Neuronal stem cell (in vitro differentiated cells): ENCODE results near the gene OSTM1.

ENCODE experiments used
- DNase-seq: peaks from one replicate; pipeline ENCODE4 v3.0.0-alpha.2; 2013; ENCODE audit warnings: low spot score
- H2AFZ ChIP-seq: one replicate; pipeline ENCODE4 v1.6.1; 2013; ENCODE audit warnings: mild to moderate bottlenecking, low read length, inconsistent platforms
- H2AK5ac ChIP-seq: 2 replicates; pipeline ENCODE4 v1.6.1; 2013; ENCODE audit warnings: low read depth, mild to moderate bottlenecking, inconsistent platforms, low read length, moderate library complexity, mixed read lengths
- H2BK120ac ChIP-seq: 2 replicates; pipeline ENCODE4 v1.6.1; 2013; ENCODE audit warnings: low read depth, mild to moderate bottlenecking, inconsistent platforms, low read length, moderate library complexity, mixed read lengths
- H2BK12ac ChIP-seq: one replicate; pipeline ENCODE4 v1.6.1; 2013; ENCODE audit warnings: low read length, inconsistent platforms
- H2BK15ac ChIP-seq: 2 replicates; pipeline ENCODE4 v1.6.1; 2013; ENCODE audit warnings: mild to moderate bottlenecking, low read length, inconsistent platforms, mixed read lengths
- H2BK5ac ChIP-seq: one replicate; pipeline ENCODE4 v1.6.1; 2013; ENCODE audit warnings: inconsistent platforms, mild to moderate bottlenecking, low read length, moderate library complexity
- H3K14ac ChIP-seq: one replicate; pipeline ENCODE4 v1.6.1; 2013; ENCODE audit warnings: low read length, inconsistent platforms
- H3K18ac ChIP-seq: 2 replicates; pipeline ENCODE4 v1.6.1; 2013; ENCODE audit warnings: low read length, inconsistent platforms
- H3K23ac ChIP-seq: 2 replicates; pipeline ENCODE4 v1.6.1; 2013; ENCODE audit warnings: low read depth, mild to moderate bottlenecking, mixed read lengths, low read length, inconsistent platforms; ENCODE audit not compliant: poor library complexity
- H3K27ac ChIP-seq: replicated peaks from 3 replicates; pipeline ENCODE4 v1.5.1; 2013; ENCODE audit warnings: low read length, inconsistent platforms
- H3K27me3 ChIP-seq, 3 experiments: 2 replicates each; pipeline ENCODE4 v1.6.1; 2013; ENCODE audit warnings: low read length in 3 of 3, mild to moderate bottlenecking in 2 of 3, inconsistent platforms in 1 of 3, low read depth in 1 of 3, mixed read lengths in 1 of 3, moderate library complexity in 1 of 3; ENCODE audit not compliant: control insufficient read depth in 3 of 3, insufficient read depth in 3 of 3
- H3K36me3 ChIP-seq, 2 donors: replicated peaks in 1 of 2; 2 replicates each; pipeline ENCODE4 v1.6.1; 2013; ENCODE audit warnings: low read length in 2 of 2; ENCODE audit not compliant: control insufficient read depth in 2 of 2, insufficient read depth in 2 of 2
- H3K4ac ChIP-seq: 2 replicates; pipeline ENCODE4 v1.6.1; 2013; ENCODE audit warnings: inconsistent platforms, mild to moderate bottlenecking, low read length, moderate library complexity
- H3K4me1 ChIP-seq, 2 donors: 1 replicate in 1 of 2; 2 replicates in 1 of 2; pipeline ENCODE4 v1.6.1; 2013; ENCODE audit warnings: low read length in 2 of 2, low read depth in 1 of 2; ENCODE audit not compliant: control insufficient read depth in 2 of 2, insufficient read depth in 1 of 2
- H3K4me2 ChIP-seq: one replicate; pipeline ENCODE4 v1.6.1; 2013; ENCODE audit warnings: mild to moderate bottlenecking, low read length, inconsistent platforms; ENCODE audit not compliant: insufficient read depth, poor library complexity, severe bottlenecking
- H3K4me3 ChIP-seq, 2 donors: 2 replicates each; pipeline ENCODE4 v1.5.1; 2013; ENCODE audit warnings: low read length in 2 of 2, mild to moderate bottlenecking in 2 of 2, inconsistent platforms in 1 of 2, moderate library complexity in 1 of 2
- H3K79me1 ChIP-seq: one replicate; pipeline ENCODE4 v1.6.1; 2013; ENCODE audit warnings: low read depth, mild to moderate bottlenecking, inconsistent platforms, low read length, moderate library complexity
- H3K9ac ChIP-seq: one replicate; pipeline ENCODE4 v1.6.1; 2013; ENCODE audit warnings: mild to moderate bottlenecking, low read depth, low read length, inconsistent platforms; ENCODE audit not compliant: poor library complexity
- H3K9me3 ChIP-seq, 2 donors: replicated peaks in 1 of 2; 2 replicates each; pipeline versions ENCODE3 to v1.6.1; 2013; ENCODE audit warnings: low read length in 2 of 2, mild to moderate bottlenecking in 2 of 2, inconsistent platforms in 1 of 2, low read depth in 1 of 2, mixed read lengths in 1 of 2, moderate library complexity in 1 of 2; ENCODE audit not compliant: control insufficient read depth in 2 of 2, insufficient read depth in 1 of 2
- H4K8ac ChIP-seq: one replicate; pipeline ENCODE4 v1.6.1; 2013; ENCODE audit warnings: low read depth, mild to moderate bottlenecking, inconsistent platforms, low read length, moderate library complexity
- H4K91ac ChIP-seq: one replicate; pipeline ENCODE4 v1.6.1; 2013; ENCODE audit warnings: low read length, low read depth, mild to moderate bottlenecking, inconsistent platforms; ENCODE audit not compliant: poor library complexity
- WGBS, 2 donors: extraction: QIAGEN DNeasy Blood & Tissue Kit; methylation state at CpG; one replicate each; pipeline ENCODE4 v1.1.7; 2013; ENCODE audit warnings: missing lambda C conversion rate in 2 of 2, mixed read lengths in 1 of 2; ENCODE audit not compliant: insufficient read length in 2 of 2, insufficient replicate concordance in 1 of 2; ENCODE audit errors: extremely low coverage in 2 of 2; 5-methylcytosine and 5-hydroxymethylcytosine counted together

The OSTM1 gene

DNA sequence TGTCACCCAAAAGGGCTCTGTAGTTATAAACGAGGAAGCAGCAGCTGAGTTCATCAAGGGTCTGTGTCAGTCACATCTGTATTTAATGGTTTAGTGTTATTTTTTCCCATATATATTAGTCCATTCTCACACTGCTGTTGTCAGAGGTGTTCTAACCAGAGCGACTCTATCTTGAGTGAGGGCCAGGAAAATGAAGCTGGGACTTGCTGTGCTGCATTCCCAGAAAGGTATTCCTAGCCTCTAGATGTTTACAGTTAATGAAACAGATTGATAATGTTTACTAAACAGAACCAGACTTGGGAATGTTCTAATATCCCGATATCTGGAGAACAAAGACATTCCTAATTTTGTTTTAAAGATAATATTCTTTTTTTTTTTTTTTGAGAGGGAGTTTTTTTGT is 68.6 kb downstream of the OSTM1 start:
- no peaks in the 10 kb centered on the region for H3K36me3 ChIP-seq
- H2AFZ ChIP-seq, result no peak overlapping the region
- no peak overlapping the region for H3K27ac ChIP-seq
- H3K4me3 ChIP-seq, result no peak overlapping the region
- H2BK15ac ChIP-seq, result no peak overlapping the region
- H2BK120ac ChIP-seq, result no peak overlapping the region
- no peaks in the 10 kb centered on the region for H3K79me1 ChIP-seq
- no CpG with 5 or more reads among the region's 3 CpGs for whole genome bisulfite sequencing, 2 donors
- H4K8ac ChIP-seq, result no peak overlapping the region
- peaks cover 0 to 1% of the 10 kb centered on the region in 2 donors for H3K9me3 ChIP-seq
- H3K18ac ChIP-seq, result no peak overlapping the region
- no peak overlapping the region for H3K4me2 ChIP-seq
- no peak overlapping the region for H3K14ac ChIP-seq
- H3K9ac ChIP-seq, result no peak overlapping the region
- no peaks in the 10 kb centered on the region for H3K27me3 ChIP-seq
- H2AK5ac ChIP-seq, result no peak overlapping the region
- no peak overlapping the region for H2BK12ac ChIP-seq
- H3K4me1 ChIP-seq, result peaks cover 5% of the 10 kb centered on the region in 2 donors
- no peak overlapping the region for H4K91ac ChIP-seq
- H2BK5ac ChIP-seq, result no peak overlapping the region
- DNase-seq, result no peak
- no peak overlapping the region for H3K4ac ChIP-seq
- H3K23ac ChIP-seq, result no peak overlapping the region

DNA sequence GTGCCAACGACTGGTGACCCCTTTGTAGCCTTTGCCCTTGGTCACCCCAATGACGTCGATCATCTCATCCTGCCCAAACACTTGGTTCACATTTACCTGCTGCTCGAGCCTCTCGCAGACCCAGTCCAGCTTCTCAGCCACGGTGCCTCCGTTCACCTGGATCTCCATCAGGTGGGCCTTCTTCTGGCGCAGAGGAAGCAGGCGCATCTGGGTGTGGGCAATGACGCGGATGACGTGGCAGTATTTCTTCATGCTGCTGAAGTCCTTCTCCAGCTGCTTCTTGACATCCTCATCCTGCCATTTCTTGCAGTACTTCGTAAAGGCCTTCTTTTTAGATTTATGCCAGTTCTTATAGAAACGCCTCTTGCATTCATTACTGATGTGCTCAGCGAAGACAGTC is 69.7 kb downstream of the OSTM1 start:
- Histone ChIP-seq H3K9ac (no peak overlapping the region), H4K91ac (no peak overlapping the region), H4K8ac (no peak overlapping the region), H2BK120ac (no peak overlapping the region), H3K27me3 (no peaks in the 10 kb centered on the region), H3K23ac (no peak overlapping the region), H3K4ac (no peak overlapping the region), H3K18ac (no peak overlapping the region), H3K79me1 (no peaks in the 10 kb centered on the region), H3K4me3 (no peak overlapping the region), H2BK15ac (no peak overlapping the region), H2AK5ac (no peak overlapping the region), H2AFZ (no peak overlapping the region), H3K4me2 (no peak overlapping the region), H3K9me3 (peaks cover 0 to 1% of the 10 kb centered on the region in 2 donors), H3K4me1 (peaks cover 5% of the 10 kb centered on the region in 2 donors), H2BK5ac (no peak overlapping the region), H3K36me3 (no peaks in the 10 kb centered on the region), H2BK12ac (no peak overlapping the region), H3K14ac (no peak overlapping the region), H3K27ac (no peak overlapping the region)
- no CpG with 5 or more reads among the region's 15 CpGs for WGBS, 2 donors
- no peak for DNase-seq

DNA sequence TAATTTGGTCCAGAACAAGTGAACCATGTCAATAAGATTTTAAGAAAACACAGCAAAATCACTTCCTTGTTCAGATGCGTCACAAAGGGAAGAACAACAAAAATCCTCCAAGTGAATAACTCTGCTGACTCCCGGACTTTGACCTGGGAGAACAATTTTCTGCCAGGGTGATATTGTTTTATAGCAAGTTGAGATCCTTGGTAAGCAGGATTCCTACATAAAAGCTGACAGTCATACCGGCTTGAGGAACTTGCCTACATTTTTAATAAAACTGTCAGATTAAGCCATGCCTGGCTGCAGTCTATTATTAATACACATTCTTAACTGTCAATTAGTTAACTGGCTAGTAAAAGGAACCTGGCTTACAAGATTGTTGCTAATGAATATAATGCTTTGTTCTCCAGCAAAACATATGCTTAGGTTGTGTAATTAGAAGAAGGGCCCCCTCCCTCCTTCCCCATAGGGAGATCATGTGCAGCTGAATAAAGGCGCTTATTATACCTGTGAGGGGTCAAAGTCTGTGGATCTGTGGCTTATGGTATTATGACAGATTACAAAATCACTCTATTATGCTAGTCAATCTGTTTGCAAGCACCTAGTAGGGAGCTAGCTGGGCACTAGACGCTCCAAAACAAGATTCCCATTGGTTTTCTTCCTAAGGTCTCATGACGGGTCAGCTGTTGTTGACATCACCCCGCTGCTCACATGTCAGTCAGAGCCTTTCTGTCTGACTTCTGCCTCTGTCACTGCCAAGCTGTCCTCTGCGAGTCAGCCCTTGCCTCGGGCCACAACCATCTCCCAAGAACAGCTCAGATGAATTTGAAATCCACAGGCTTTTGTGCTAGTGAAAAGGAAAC is 71.9 kb downstream of the OSTM1 start:
- H3K9me3 ChIP-seq, result no peaks in the 10 kb centered on the region
- H4K8ac ChIP-seq, result no peak overlapping the region
- H2BK12ac ChIP-seq, result no peak overlapping the region
- no peak overlapping the region for H3K23ac ChIP-seq
- DNase-seq, result no peak
- H3K79me1 ChIP-seq, result no peaks in the 10 kb centered on the region
- no peak overlapping the region for H3K14ac ChIP-seq
- no peak overlapping the region for H2BK120ac ChIP-seq
- H2AK5ac ChIP-seq, result no peak overlapping the region
- no peak overlapping the region for H3K4ac ChIP-seq
- H2BK15ac ChIP-seq, result no peak overlapping the region
- peak overlapping the region; percentile 79 for H2AFZ ChIP-seq
- no peak overlapping the region for H3K4me3 ChIP-seq
- H3K4me2 ChIP-seq, result no peak overlapping the region
- no CpG with 5 or more reads among the region's 9 CpGs for WGBS, 2 donors
- no peak overlapping the region for H3K18ac ChIP-seq
- no peak overlapping the region for H2BK5ac ChIP-seq
- H3K36me3 ChIP-seq, result no peaks in the 10 kb centered on the region
- H3K4me1 ChIP-seq, result peaks cover 5 to 7% of the 10 kb centered on the region in 2 donors
- H3K27me3 ChIP-seq, result no peaks in the 10 kb centered on the region
- no peak overlapping the region for H3K27ac ChIP-seq
- H4K91ac ChIP-seq, result no peak overlapping the region
- no peak overlapping the region for H3K9ac ChIP-seq

DNA sequence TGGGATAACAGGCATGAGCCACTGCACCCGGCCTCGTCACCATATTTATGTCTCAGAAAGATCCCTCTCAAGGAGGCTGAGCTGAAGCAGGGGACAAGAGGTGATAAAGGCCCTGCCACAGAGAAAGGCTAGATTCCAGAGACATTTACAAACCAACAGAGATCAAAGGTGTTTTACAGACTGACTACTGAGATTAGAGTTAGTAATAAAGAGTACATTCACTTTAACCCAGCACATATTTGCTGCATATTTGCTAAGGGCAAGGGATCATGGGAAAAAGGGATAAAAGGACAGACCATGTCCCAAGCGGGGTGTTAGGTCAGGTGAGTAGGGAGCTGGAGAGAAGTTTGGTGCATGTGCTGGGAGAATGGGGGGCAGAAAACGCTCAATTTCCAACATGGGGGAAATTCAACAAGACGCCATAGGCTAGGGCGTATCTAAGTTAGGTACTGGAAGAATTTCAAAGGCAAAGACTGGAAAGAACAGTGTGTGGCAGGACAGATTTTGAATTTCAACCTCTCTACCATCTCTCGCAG is 72.8 kb downstream of the OSTM1 start:
- no peak overlapping the region for H4K8ac ChIP-seq
- H3K4ac ChIP-seq, result no peak overlapping the region
- no peak overlapping the region for H2BK15ac ChIP-seq
- no CpG with 5 or more reads among the region's 7 CpGs for WGBS, 2 donors
- no peak overlapping the region for H3K14ac ChIP-seq
- no peak overlapping the region for H4K91ac ChIP-seq
- no peak overlapping the region for H3K18ac ChIP-seq
- H3K9ac ChIP-seq, result no peak overlapping the region
- no peak overlapping the region for H3K23ac ChIP-seq
- no peak for DNase-seq
- H3K27me3 ChIP-seq, result no peaks in the 10 kb centered on the region
- no peak overlapping the region for H2BK12ac ChIP-seq
- H2AFZ ChIP-seq, result peak overlapping the region; percentile 79
- no peak overlapping the region for H2AK5ac ChIP-seq
- no peak overlapping the region for H2BK120ac ChIP-seq
- no peak overlapping the region for H3K4me2 ChIP-seq
- no peaks in the 10 kb centered on the region for H3K9me3 ChIP-seq
- no peak overlapping the region for H2BK5ac ChIP-seq
- H3K4me1 ChIP-seq, result peaks cover 5 to 7% of the 10 kb centered on the region in 2 donors
- H3K27ac ChIP-seq, result no peak overlapping the region
- no peaks in the 10 kb centered on the region for H3K36me3 ChIP-seq
- H3K79me1 ChIP-seq, result no peaks in the 10 kb centered on the region
- H3K4me3 ChIP-seq, result no peak overlapping the region
